Measurements from ENCODE around the gene TDP1.

Gene TDP1

DNA sequence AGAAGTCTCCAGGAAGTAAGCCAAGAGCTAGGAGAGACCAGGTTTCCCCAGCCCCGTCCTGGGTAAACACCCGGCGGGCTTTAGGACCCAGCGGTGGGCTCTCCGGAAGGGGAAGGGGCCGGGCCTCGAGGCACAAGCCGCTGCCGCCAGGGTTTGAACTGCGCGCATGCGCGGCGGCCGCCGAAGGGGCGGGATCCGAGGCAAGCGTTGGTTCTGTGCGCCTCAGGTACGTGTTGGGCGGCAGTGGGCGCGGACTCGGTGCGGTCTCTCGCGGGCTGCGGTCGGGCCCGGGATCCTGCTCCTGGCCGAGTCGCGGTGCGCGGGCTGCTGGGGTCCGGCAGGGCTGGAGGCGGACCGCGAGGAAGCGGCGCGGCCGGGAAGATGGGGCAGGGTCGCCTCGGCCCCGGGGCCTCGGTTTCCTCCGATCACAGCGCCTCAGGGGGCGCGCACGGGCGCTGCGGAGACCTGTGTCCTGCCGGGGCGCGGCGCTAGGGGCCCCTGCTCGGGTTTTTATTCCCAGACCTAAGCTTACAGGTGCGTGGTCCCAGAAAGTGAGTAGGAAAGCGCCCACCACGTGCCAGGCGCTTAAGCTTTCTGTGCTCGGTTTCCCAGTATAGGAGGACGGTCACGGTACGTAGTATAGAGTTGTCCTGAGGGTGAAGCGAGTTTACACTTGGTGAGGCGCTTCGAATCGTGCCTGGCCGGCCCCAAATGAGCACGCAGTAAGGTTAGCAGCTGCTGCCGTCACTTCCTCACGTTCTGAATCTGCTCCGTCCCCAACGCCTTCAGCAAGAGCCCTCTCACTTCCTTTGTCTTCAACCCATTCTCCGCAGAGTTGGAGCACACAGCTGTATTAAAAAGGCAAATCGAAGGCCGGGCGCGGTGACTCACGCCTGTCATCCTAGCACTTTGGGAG is at the start of gene TDP1:
TDP1 (plus strand) TSS at position 183 of the 916 bp plus-strand sequence. CDS start 7,188 bp downstream, outside the sequence.
- peak; percentile 94 for DNase-seq (ENCODE audit: low read depth, low spot score)

DNA sequence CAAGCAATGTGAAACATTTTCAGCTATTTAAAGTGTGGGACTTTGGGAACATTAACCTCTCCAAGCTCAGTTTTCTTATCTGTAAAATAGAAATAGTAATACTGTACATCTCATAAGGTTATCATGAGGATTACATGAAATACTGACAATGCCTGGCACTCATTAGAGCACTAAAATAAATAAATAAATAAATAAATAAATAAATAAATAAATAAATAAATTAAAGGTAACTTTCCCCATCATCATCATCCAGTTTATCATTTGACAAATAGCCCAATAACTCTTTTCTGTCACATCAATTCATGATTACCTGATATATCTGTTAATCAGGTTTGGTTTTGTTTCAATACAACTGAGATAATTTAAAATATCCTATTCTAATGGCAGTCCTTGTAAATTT is 49.7 kb upstream of the TDP1 start:
- no peak for DNase-seq (ENCODE audit: low read depth, low spot score)

DNA sequence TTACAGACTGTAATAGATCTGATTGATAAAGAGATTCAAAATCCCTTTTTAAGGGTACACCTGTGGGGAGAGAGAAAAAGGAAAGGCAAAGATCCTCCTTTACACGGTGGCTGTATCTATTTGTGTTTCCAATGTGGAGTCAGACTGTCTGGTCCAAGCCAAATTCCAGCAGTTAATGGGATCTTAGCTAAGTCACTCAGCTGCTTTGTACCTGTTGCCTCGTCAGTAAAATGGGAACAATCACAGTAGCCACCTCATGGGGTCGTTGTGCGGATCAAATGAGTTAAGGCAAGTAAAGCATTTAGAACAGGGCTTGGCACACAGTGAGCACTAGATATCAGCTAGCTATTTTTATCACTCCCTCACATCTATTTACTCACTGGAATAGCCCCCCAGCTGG is 48.1 kb upstream of the TDP1 start:
- no peak for DNase-seq (ENCODE audit: low read depth, low spot score)

DNA sequence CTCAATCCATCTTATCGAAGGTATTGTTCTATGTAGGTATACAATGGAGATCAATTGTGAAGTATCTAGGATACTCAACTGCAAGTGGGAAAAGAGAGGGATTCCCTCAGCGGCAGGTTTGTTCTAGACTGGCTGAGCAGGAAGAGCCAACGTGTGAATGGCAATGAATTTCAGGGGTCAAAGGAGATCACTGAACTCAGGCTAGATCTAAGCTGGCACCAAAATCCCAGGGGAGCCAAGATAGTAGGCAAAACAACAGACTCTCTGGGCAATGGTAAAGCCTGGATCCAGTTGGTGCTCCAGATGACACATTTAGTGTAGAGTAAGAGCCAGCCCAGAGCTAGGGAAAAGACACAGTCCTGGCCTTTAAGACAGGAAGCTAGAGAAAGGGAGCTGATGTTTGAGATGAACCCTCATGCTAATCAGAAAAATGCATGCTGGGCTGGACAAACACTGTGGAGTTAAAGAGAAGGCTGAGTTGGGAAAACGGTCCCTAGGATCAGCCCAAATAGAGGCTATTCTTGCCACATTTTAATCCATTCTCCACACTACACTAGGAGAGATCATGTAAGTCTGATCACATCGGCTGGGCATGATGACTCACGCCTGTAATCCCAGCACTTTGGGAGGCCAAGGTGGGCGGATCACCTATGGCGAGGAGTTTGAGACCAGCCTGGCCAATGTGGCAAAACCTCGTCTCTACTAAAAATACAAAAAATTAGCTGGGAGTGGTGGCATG is 46.8 kb upstream of the TDP1 start:
- DNase-seq (ENCODE audit: low read depth, low spot score), result no peak

DNA sequence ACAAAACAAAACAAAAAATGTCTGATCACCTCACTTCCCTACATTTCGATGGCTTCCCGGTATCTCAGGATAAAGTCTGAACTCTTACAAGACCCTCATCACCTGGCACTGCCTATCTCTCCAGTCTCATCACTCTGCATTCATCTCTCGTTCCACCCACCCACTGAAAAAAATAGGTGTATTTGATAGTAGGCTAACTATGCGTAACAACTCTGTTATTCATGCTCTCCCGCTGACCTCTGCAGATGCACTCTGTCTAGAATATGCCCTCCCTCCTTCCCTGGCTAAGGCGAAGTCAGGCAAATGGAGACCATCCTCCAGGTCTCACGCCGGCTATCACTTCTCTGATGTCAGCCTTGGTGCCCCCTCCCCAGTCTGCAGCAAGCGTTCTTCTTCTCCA is 46.1 kb upstream of the TDP1 start:
- no peak for DNase-seq (ENCODE audit: low read depth, low spot score)

DNA sequence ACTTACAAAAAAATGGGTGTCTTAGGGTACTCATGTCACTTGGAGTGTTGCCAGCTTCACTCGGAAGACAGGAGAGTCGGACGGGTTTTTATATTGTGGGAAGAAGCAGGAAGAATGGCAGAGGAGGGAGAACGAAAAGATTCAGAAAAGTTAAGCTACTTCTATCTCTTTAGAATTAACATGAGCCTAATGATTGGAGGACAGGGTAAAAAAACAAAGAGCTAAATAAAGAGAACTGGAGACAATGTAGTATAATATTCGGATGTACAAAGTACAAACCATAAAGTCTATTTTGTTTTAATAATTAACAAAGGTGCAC is 45.1 kb upstream of the TDP1 start:
- DNase-seq (ENCODE audit: low read depth, low spot score), result no peak

DNA sequence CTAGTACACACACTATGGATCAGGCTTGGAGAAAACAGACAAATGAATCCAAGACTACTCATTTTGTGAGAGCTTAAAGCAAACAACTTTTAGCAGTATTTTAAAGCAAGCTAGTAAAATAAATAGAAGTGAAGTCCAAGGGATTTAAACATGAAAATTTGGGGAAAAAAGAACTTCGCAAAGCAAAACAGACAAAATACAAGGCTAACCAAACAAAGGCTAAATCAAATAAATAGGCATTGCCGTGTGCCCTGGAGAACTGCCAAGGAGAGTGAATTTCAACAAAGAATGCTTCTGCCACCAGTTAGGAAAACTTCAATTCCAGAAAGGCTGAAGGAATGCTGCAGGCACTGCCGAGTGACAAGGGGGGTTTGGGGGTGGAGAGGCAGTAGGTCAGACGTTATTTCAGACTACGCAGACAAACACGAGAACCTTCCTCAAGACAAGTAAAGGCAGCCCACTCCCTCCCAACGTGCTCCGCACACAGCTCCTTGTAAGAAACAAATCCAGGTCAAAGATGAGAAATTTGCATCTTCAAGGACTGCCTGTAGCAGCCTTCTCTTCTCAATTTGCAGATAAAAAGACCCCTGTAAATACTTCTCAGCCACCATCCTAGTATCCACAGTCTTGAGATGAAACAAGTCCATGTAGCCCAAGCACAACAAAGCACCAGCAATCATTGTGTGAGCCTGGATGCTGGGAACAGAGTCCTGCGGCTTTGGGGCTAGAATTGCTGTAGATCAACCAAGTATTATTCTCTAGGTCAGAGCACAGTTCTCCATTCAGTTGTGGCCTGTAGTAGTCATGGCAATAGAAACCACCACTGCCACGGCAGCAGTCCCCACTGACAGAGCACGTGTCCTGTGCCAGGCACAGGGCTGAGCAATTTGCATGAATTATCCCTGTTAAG is 44.5 kb upstream of the TDP1 start:
- DNase-seq (ENCODE audit: low read depth, low spot score), result no peak

DNA sequence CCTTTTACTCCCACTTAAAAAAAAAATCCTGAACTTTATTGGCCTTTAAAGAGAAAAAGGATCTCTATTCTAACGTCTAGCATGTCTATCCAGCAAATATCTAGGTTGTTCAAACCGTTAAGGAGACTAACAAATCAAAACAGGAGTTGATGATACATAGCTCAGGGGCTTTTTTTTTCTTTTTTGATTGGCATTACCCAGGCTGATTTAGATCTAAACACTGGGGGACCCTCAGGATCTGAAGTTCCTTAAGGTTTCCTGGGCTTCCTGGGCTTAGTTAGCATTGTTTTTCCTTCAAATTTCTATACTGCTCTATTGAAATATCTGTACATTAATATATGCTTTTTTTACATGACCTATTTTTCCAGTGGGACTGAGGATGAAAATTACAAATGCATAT is 43.5 kb upstream of the TDP1 start:
- no peak for DNase-seq (ENCODE audit: low read depth, low spot score)

DNA sequence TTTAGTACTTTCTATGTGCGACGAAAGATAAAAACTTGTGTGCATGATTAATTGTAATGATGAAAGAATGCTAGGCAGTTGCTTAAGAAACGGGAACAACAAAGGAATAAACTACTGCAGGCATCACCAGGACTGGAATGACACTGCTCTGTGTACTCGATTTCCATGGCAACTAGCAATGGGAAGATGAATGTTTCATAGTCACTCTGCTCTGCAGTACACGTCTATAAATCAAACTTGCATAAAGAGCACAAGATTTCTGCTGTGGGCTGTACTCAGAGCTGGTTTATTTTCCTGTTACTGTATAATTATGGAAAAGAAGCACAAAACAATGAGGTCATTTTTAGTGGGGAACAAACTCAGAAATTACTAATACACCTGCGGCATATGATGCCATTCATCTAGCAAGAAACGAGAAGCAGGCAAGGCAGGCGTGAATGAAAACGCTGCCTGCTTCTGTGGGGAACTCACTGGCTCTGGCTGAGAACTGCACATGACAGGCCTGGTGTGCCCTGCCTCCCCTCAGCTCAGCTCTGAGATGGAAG is 43.0 kb upstream of the TDP1 start:
- DNase-seq (ENCODE audit: low read depth, low spot score), result no peak

DNA sequence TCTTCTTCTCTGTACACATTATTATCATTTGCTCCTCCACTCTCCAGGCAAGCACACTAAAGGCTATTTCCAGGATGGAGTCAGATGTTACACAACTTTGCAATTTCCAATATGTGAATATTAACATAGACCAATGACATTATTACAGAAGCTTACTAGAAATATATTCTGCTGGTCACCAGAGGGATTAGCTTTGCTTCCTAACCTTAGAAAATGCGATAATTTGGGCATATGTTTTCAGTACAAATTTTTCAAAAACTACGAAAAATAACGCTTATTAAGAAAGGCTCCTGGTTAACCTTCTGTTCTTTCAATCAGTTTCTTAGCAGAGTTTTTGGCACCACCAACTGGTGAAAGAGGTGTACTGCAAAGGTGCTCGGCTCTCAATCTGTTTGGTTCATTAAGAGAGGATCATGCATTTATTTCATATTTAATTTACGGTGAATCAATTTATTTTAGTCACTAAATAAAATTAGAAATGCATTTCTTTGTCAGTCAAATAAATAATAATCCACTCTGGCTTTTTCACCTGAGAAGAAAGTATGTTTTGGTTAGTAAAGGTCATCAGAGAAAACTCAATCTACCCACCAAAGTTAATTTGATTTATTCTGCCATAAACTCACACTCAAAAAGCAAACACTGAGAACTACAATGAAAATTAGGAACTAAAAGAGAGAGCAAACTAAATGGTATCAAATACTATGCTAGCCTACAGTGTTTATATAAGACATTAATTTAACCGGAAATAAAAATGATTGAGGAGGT is 40.4 kb upstream of the TDP1 start:
- DNase-seq (ENCODE audit: low read depth, low spot score), result peak; percentile 40

DNA sequence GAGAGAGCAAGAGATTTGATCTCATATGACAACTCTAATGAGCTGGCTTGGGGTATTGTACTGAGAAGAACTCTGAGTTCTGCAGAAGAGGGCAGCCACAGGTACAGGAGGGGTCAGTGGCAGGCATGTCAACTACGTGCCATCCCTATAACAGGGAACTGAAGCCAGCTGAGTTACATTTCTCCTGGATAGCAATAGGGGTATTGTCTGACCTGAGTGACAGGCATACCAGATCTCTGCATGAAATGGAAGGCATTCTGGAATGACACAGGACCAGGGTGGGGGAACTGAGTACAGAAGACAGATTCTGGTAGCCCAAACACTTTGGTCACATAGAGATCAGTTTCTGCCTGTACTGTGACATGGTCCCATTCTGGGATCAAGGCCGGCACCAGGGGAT is 37.0 kb upstream of the TDP1 start:
- no peak for DNase-seq (ENCODE audit: low read depth, low spot score)

DNA sequence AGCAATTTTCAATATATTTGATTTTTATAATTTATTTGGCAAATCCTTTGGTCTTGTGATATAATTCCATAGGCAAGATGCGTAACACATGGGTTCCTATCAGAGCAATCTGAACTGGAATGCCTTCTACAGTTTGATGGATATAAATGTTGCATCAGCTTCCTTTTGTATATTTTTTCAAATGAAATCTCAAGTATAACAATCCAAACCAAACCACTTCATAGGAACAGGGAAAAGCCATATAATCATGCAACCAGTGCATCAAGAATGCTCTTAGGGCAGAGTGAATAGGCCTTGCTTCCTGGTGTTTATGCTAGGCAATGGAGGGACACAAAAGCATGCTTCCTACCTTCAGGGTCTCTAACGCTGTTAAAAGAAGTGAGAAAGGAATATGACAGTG is 35.7 kb upstream of the TDP1 start:
- no peak for DNase-seq (ENCODE audit: low read depth, low spot score)

DNA sequence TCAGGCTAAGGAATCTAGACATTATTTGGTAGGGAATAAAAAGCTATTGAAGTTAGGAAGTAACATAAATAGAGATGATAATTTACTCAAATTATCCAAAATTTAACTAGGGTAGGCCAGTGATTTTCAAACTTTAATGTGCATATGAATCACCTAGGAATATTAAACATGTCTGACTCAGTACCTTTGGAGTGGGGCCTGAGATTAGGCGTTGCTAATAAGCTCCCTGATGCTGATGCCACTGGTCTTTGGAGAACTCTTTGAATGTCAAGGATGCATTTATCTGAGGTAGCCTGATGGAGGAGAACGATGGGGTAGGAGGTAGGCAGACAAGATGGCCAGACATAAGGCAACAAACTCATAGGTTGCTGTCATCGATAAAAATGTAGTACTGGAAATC is 34.4 kb upstream of the TDP1 start:
- DNase-seq (ENCODE audit: low read depth, low spot score), result no peak

DNA sequence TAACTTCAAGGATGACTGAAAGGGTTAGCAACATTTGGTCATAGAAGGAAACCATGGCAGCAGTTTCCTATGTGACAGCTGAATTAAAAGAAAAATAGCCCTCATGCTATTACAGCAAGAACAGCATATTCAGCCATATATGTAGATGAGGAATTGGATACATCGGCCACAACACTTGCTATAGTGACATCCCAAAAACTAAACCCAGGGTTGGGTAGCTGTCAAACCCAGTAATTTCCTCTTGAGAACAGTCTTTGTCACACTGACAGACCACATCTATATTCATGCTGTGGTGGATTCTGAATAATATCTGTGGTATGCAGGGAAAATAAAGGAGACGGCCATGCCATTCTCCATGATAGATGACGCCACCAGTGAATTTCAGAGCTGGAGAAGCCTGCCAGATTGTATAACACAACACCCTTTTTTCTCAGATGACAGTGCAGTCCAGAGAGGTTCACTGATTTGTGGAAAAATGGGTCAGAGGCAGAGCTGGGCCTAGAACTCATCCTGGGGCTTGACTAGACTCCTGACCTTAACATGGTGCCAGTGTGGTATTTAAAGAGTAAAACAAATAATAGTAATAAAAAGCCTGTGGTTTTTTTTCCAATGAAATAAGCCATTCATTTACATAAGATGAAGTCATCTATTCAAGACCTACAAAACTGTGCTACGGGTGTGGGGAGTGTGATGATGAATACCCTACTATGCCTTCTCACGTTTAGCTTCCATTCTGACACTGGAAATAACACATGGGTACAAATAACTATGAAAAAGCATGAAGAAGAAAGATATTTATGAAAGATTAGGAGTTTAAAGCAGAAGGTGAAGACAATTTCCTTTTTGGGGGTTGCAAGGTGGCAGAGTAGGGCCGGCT is 33.5 kb upstream of the TDP1 start:
- DNase-seq (ENCODE audit: low read depth, low spot score), result no peak

DNA sequence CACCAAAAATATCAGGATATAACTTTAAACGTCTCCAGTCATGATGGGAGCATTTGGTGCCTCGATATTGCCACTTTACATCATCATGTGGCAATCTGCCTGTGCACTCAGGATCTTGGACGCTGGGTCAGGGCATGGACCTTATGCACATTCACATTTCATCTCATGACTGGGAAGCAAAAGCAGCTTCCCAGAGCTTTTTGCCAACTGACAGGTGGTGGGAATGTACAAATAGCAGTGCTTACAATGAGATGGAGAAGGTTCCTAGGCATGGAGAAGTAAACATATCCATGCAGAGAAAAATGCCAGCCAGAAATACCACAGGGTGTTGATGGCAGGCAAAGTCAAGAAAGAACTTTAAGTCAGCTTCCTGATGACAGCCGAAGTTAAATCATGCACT is 31.5 kb upstream of the TDP1 start:
- DNase-seq (ENCODE audit: low read depth, low spot score), result no peak

DNA sequence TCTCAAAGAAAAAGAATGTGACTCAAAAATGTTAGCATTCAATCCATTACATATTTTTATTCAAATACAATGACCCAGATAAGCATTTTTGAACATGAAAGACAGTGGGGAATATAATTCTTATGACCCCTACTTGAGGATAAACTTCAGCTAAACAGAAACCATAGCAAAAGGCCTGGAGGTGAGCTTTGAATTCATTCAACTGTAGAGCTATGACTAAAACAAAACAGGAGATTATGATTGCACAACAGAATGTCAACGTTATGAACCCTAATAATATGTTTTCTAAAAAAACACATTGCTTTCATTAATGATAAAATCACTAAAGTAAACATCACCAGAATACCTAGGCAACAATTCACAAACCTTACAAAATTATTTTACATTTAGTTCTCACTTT is 29.0 kb upstream of the TDP1 start:
- DNase-seq (ENCODE audit: low read depth, low spot score), result no peak

DNA sequence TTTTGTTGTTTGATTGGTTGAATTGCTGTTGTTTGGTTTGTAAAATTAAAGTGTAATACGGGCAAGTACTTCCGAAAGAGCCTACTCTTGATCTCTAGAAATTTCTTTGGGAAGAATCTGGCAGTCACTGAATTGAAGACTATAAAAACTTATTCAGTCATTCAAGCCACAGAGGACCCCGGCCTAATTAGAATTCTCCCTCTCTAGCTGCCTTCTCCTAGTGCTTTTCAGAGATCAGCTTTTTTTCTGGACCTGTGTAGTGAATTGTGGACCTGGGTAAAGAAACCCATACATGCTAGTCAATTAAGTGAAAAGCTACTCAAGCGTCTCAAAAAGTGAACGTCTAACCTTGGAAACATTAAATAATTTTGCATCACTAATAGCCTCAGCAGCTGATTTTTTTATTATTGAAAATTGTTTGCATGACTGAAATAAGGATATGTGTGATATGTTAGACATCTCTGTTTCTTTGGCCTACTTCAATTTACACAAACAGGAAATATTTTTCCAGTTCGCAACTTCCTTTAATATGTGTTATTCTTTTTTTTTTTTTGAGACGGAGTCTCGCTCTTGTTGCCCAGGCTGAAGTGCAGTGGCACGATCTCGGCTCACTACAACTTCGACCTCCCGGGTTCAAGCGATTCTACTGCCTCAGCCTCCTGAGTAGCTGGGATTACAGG is 28.4 kb upstream of the TDP1 start:
- no peak for DNase-seq (ENCODE audit: low read depth, low spot score)

DNA sequence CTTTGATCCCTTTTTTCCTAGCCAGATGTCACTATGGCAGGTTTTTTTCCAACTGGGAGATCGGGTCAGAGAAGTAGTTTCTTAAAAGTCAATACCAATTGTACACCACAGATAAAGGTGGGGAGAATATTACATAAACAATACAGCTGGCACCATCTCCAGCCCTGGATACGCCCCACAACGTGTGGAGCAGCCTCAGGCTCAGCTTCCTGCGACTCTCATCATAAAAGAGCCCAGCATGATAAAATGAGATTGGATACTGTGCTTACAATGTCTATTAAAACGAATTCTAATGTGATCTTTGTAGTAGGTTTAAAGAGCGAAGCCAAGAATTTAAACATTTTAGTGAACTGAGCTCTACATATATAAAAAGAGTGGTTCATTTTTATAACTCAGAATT is 22.7 kb upstream of the TDP1 start:
- DNase-seq (ENCODE audit: low read depth, low spot score), result no peak

DNA sequence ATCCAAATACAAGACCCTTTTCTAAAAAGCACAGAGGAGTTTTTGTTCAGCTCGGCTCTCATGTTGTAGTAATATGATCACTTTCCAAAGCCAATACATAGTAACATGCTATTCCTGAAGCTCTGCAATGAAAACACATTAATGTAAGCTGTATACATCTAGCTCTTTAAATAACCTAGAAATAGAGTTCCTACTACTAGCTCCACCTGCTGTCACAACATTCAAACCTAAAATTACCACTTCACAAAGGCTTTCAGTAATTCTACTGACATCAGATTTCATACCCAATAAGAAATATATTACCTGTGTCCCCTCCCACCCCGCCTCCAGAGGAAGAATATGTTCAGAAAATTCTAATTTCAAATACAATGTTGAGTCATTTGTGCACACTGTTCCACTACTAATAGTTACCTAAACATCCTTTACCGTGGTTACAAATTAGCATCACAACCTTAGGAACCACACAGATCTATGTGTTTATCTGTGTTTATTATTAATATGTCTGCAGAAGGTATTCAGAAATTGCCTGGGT is 19.0 kb upstream of the TDP1 start:
- DNase-seq (ENCODE audit: low read depth, low spot score), result no peak

All from activated CD4-positive, CD25-positive, alpha-beta regulatory T cell treated with anti-CD3 and anti-CD28 coated beads, Interleukin-2, amount 50 U/mL, for 16 hours (primary cell).